Keratinocyte (primary cell): ENCODE measurements around the gene TPGS2. TPM values are rescaled to one million over a fixed set of nuclear protein-coding genes. Genes with fewer than 3 reads are reported as not detected.

ENCODE experiments used
- DNase-seq: peaks from one replicate; pipeline ENCODE4 v3.0.0-alpha.2; 2011; ENCODE audit warnings: low read depth, missing footprints, low spot score
- FAIRE-seq: peaks from 2 replicates; lab custom pipeline; 2011; peaks lifted over from hg19 to GRCh38; lab: Jason Lieb, UNC
- H2AFZ ChIP-seq: 2 replicates; pipeline ENCODE4 v1.6.0; 2012; ENCODE audit warnings: low read length, control low read depth, inconsistent platforms; ENCODE audit not compliant: control insufficient read depth
- H3K27ac ChIP-seq: 2 replicates; pipeline ENCODE4 v1.5.1; 2011; ENCODE audit warnings: low read length; ENCODE audit not compliant: control insufficient read depth, insufficient read depth
- H3K27me3 ChIP-seq: 3 replicates; pipeline ENCODE4 v1.6.0; 2011; ENCODE audit warnings: low read length; ENCODE audit not compliant: control insufficient read depth, insufficient read depth; ENCODE audit errors: extremely low read depth
- H3K36me3 ChIP-seq, 2 experiments: 2 replicates in 1 of 2; 3 replicates in 1 of 2; pipeline ENCODE4 v1.5.1; 2011; ENCODE audit warnings: low read length in 2 of 2, mild to moderate bottlenecking in 1 of 2; ENCODE audit not compliant: control insufficient read depth in 2 of 2, insufficient read depth in 2 of 2; ENCODE audit errors: extremely low read depth in 1 of 2
- H3K4me1 ChIP-seq: 3 replicates; pipeline ENCODE4 v1.5.1; 2011; ENCODE audit warnings: low read length; ENCODE audit not compliant: control insufficient read depth, insufficient read depth; ENCODE audit errors: extremely low read depth
- H3K4me2 ChIP-seq: 3 replicates; pipeline ENCODE4 v1.6.0; 2011; ENCODE audit warnings: low read depth, low read length; ENCODE audit not compliant: control insufficient read depth, insufficient read depth; ENCODE audit errors: extremely low read depth
- H3K4me3 ChIP-seq, 3 experiments: fragments of 200-600 bp in 1 of 3; sonication (generic) in 1 of 3; 2 replicates in 2 of 3; 3 replicates in 1 of 3; pipeline ENCODE4 v1.5.1; 2011 to 2016; ENCODE audit warnings: low read length in 3 of 3, mild to moderate bottlenecking in 3 of 3, control low read depth in 2 of 3, inconsistent platforms in 1 of 3, low read depth in 1 of 3, mixed read lengths in 1 of 3, mixed run types in 1 of 3, moderate library complexity in 1 of 3; ENCODE audit not compliant: control insufficient read depth in 2 of 3, insufficient read depth in 2 of 3; ENCODE audit errors: extremely low read depth in 1 of 3
- H3K79me2 ChIP-seq: 2 replicates; pipeline ENCODE4 v1.6.0; 2012; ENCODE audit warnings: low read length; ENCODE audit not compliant: control insufficient read depth, insufficient read depth
- H3K9ac ChIP-seq: 3 replicates; pipeline ENCODE4 v1.6.0; 2011; ENCODE audit warnings: low read length; ENCODE audit not compliant: control insufficient read depth, insufficient read depth; ENCODE audit errors: extremely low read depth
- H3K9me1 ChIP-seq: 3 replicates; pipeline ENCODE4 v1.6.0; 2011; ENCODE audit warnings: low read length; ENCODE audit not compliant: control insufficient read depth, insufficient read depth; ENCODE audit errors: extremely low read depth
- H3K9me3 ChIP-seq: 2 replicates; pipeline ENCODE4 v1.5.1; 2012; ENCODE audit warnings: low read depth, low read length; ENCODE audit not compliant: control insufficient read depth
- H4K20me1 ChIP-seq: 3 replicates; pipeline ENCODE4 v1.6.0; 2011; ENCODE audit warnings: low read length; ENCODE audit not compliant: control insufficient read depth, insufficient read depth; ENCODE audit errors: extremely low read depth
- CTCF ChIP-seq, 3 experiments: IDR thresholded peaks in 1 of 3; conservative IDR thresholded peaks in 1 of 3; optimal IDR thresholded peaks in 1 of 3; 2 replicates in 2 of 3; 3 replicates in 1 of 3; pipeline versions ENCODE3 to v1.5.1; 2011; ENCODE audit warnings: low read length in 3 of 3, mild to moderate bottlenecking in 3 of 3, moderate library complexity in 2 of 3, control low read depth in 1 of 3, inconsistent platforms in 1 of 3; ENCODE audit not compliant: insufficient read depth in 2 of 3; ENCODE audit errors: extremely low read depth in 1 of 3
- EZH2 ChIP-seq: IDR thresholded peaks from one replicate; pipeline ENCODE4 v1.6.1; 2012; ENCODE audit warnings: inconsistent platforms, mild to moderate bottlenecking, low read length, moderate library complexity
- dilution Hi-C: fragments of 300-500 bp; cut with MboI; formaldehyde crosslinking; loops from one replicate; pipeline ENCODE4 v1.7.0; 2020; ENCODE audit warnings: low sequenced_read_pairs; ENCODE audit not compliant: extremely low pct_ligation_motif_present
- polyA plus RNA-seq, 5 experiments: library from polyadenylated mRNA; depleted of rRNA in 3 of 5; stranded (reverse) in 3 of 5; stranded (forward) in 1 of 5; unstranded in 1 of 5; fragments of >200 nt; gene quantifications; 1 replicate in 1 of 5; 2 replicates in 3 of 5; 3 replicates in 1 of 5; pipeline versions ENCODE4 v1.2.1 to v1.2.3, GENCODE V29; 2011 to 2012; ENCODE audit warnings: missing spikeins in 2 of 5, low read depth in 1 of 5, low replicate concordance in 1 of 5

The TPGS2 gene
- polyA plus RNA-seq, 1 donor (not counting 4 experiments of a cell fraction or from before 2014, with no cell fraction given) = 254 TPM

- no peaks in the 10 kb centered on the region for H3K9me3 ChIP-seq
- DNase-seq (no peak), FAIRE-seq (no peak)
- H3K27ac ChIP-seq = no peak overlapping the region
- TF ChIP-seq EZH2 (no peak), CTCF (optimal IDR thresholded peaks at IDR 0.05 in 1 of 3, IDR thresholded peaks at IDR 0.05 in 1 of 3, conservative IDR thresholded peaks at IDR 0.05 in 1 of 3; ENCODE audit: extremely low read depth in 1 of 3, insufficient read depth in 2 of 3, low read length in 3 of 3) (no peak)
- dilution Hi-C loops = no loop called here
- no peak overlapping the region for H3K4me2 ChIP-seq
- no peaks in the 10 kb centered on the region for H3K36me3 ChIP-seq
- H3K4me1 ChIP-seq = peaks cover 3% of the 10 kb centered on the region
- H3K9ac ChIP-seq = no peak overlapping the region
- no peaks in the 10 kb centered on the region for H3K9me1 ChIP-seq
- H3K27me3 ChIP-seq = no peaks in the 10 kb centered on the region
- H3K4me3 ChIP-seq = no peak overlapping the region
- no peaks in the 10 kb centered on the region for H3K79me2 ChIP-seq
- no peaks in the 10 kb centered on the region for H4K20me1 ChIP-seq
- no peak overlapping the region for H2AFZ ChIP-seq
Observed at GRCh38 chr18:36771245-36771644, 57.6 kb downstream of the TPGS2 start.

- TF ChIP-seq EZH2 (no peak), CTCF (optimal IDR thresholded peaks at IDR 0.05 in 1 of 3, IDR thresholded peaks at IDR 0.05 in 1 of 3, conservative IDR thresholded peaks at IDR 0.05 in 1 of 3; ENCODE audit: extremely low read depth in 1 of 3, insufficient read depth in 2 of 3, low read length in 3 of 3) (no peak)
- Histone ChIP-seq H3K36me3 (no peaks in the 10 kb centered on the region), H3K4me1 (peaks cover 3% of the 10 kb centered on the region), H3K79me2 (no peaks in the 10 kb centered on the region), H2AFZ (no peak overlapping the region), H3K27me3 (no peaks in the 10 kb centered on the region), H3K9ac (no peak overlapping the region), H3K4me2 (no peak overlapping the region), H3K27ac (no peak overlapping the region), H4K20me1 (no peaks in the 10 kb centered on the region), H3K4me3 (no peak overlapping the region), H3K9me1 (no peaks in the 10 kb centered on the region), H3K9me3 (no peaks in the 10 kb centered on the region)
- dilution Hi-C loops = no loop called here
- FAIRE-seq = no peak
- no peak for DNase-seq
Observed at GRCh38 chr18:36770315-36770946, 58.4 kb downstream of the TPGS2 start.
